ENCODE measurements around the gene GLRA3.

GRCh38 chr4:174697202-174697601 is 131.8 kb downstream of the GLRA3 start:
- TF ChIP-seq RAD21 (conservative IDR thresholded peaks at IDR 0.05), result no peak
- TF ChIP-seq CTCF (IDR thresholded peaks at IDR 0.05; ENCODE audit: poor library complexity, severe bottlenecking), result no peak
- TF ChIP-seq EZH2 (IDR thresholded peaks at IDR 0.05; ENCODE audit: borderline replicate concordance, insufficient read depth, low read length, poor library complexity, severe bottlenecking), result no peak
